Hematopoietic multipotent progenitor cell treated with erythropoietin and hydrocortisone succinate and interleukin-3 and kit ligand, for 6 days (in vitro differentiated cells): ENCODE data around the gene RBM19.

ENCODE experiments used
- DNase-seq: peaks from one replicate; pipeline ENCODE4 v3.0.0-alpha.2; 2015

The RBM19 gene

DNA sequence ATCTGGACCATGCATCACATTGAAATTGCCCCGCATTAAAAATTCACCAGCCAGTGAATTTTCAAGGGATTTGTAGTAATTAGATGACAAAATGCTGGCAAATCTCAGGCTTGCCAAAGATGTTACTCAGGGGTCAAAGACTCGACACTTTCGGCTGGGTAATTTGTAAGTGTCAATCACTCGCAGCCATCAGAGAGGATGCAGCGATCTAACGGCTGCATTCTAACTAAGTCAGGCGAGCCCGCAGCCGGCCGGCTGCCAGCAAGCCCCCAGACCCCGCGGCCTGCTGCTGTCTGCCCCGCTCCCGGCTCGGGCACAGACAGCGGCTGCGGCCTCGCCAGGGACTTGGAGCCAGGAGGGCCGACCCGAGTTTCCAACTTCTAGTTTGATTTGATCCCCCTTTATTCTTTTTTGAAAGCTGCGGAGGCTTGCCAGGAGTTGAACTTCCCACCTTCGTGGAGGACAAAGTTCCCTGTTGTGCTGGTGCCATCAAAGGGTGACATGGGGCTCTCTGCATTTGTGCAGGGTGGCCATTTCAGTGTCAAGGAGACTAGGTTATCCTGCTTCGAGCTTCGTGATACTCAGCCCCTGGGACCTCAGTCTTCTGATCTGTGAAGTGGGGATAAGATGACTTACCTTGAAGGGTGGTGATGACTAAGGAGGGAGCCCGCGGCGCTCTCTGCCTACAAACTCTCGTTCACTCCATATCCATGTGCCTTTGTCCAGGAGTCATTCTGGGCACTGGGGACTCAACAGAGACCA is 169.9 kb downstream of the RBM19 start:
- no peak for DNase-seq

- no peak for DNase-seq
Observed at GRCh38 chr12:113795445-113795844, 170.7 kb downstream of the RBM19 start.

GRCh38 chr12:113794774-113795173 is 171.4 kb downstream of the RBM19 start:
- peak; percentile 70 for DNase-seq

DNA sequence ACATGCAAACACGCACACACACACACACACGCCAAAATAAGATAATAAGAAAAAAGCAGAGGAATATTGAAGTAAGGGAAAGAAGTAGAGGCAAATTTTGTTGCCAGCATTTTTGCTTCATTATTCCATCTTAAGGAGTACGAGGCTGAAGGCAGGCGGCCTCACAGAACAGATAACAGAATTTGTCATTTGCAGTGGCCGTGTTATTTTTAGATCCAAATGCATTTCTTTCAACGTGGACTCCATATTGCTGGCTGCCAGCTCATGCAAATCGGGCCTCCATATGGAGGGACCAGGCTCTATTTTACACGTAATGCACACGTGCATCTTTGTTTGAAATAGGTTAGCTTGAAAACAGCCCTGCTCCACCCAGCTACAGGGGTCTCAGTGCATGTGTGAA is 172.9 kb downstream of the RBM19 start:
- DNase-seq = no peak

DNA sequence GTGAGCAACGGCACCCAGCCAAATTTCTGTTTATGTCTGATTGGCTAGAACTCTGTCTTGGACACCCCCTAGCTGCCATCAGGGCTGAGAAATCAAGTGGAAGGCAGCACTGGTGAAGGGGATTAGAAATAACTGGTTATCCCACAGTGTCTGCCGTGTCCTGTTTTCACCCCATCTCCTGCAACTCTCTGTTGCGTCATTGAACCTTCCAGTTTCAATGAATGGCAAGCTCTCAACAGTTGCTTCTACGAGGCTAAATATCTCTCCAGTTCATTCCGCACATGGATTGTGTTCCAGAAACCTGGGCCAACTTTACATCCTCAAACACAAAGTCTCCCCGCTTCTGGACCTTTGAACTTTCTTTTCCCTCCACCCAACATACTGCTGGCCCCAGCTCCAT is 173.7 kb downstream of the RBM19 start:
- DNase-seq = no peak

- DNase-seq = no peak
Observed at GRCh38 chr12:113788020-113788856, 177.9 kb downstream of the RBM19 start.

- no peak for DNase-seq
Observed at GRCh38 chr12:113786107-113786506, 180.0 kb downstream of the RBM19 start.

- no peak for DNase-seq
Observed at GRCh38 chr12:113783811-113784210, 182.3 kb downstream of the RBM19 start.

- no peak for DNase-seq
Observed at GRCh38 chr12:113782873-113783272, 183.3 kb downstream of the RBM19 start.

DNA sequence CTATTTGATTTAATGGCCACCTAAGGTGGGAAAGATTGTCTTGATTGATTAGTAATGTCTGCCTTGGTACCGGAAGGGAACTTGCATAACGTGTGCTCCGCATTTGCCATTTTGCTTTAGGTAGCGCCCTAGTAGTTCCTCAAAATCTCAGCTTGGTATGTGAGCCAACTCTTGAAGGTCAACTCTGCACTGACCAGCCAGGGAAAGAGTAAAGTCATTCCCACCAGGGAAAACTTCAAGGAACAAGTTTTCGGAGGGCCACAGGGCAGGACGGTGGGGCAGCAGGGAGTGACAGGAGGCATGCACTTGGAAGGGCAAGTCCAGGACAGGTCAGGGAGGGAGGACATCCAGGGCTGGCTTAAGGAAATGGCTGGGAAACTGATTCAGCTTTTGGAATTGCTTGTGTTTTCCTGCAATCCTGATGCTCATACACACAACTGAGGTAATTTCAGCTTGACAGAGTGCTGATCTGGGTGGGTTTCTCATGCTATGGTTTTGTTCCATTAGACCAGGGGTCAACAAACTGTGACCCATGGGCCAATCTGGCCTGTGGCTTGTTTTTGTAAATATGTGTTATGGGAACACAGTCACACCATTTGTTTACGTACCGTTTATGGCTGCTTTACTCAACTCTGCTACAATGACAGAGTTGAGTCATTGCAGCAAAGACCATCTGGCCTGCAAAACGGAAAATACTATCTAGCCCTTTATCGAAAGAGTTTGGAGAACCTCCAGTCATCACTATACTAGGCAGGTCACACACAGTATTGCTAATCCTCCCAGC is 184.5 kb downstream of the RBM19 start:
- DNase-seq = no peak

GRCh38 chr12:113779774-113780173 is 186.4 kb downstream of the RBM19 start:
- no peak for DNase-seq

DNA sequence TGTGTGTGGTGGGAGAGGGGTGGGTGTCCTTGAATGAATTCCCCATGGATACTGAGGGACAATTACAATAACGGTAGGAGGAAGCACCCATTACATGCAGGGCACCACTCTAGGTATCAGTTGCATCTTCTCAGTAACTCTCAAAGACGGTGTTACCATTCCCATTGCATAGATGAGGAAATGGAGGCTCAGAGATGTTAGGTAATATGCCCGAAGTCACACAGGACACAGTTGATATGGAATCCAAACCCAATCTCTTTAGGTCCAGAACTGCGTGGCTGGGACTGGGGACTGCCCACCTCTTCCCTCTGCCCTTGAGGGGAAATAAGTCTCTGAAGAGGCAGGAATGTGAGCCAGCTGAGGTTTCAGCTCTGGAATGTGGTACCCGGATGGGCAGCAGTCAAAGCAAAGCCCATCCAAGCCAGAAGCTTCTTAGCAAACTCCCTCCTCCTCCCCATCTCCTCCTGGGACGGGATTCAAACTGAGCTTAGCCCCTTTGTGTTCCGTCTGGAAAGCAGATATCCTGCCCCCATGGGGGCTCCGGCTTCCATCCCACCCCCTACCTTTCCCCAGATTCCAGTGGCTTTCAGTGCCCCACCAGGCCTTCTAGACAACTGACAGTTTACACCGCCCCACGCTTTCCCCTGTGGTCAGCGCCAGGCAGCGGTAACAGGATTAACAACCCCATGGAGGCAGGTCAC is 187.5 kb downstream of the RBM19 start:
- DNase-seq = no peak

DNA sequence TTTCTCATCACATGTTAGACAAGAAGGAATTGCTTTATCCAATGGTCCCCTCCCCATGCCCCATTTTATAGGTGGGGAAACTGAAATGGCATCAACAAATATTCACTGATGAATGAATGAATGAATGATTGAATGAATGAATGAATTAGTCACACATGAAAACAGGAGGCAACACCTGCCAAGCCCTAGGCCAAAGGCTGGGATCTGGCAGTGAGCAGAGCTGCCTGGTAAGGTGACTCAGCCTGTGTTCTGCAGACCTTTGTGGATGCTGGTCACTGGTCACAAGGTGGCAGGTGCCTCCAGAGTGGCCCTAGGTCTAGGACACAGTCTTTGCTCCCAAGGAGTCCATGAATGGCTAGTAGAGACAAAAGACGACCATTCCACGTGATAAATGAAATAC is 188.4 kb downstream of the RBM19 start:
- no peak for DNase-seq

- DNase-seq = no peak
Observed at GRCh38 chr12:113776536-113776935, 189.6 kb downstream of the RBM19 start.

- no peak for DNase-seq
Observed at GRCh38 chr12:113774526-113774925, 191.6 kb downstream of the RBM19 start.

- DNase-seq = no peak
Observed at GRCh38 chr12:113772505-113773030, 193.6 kb downstream of the RBM19 start.

DNA sequence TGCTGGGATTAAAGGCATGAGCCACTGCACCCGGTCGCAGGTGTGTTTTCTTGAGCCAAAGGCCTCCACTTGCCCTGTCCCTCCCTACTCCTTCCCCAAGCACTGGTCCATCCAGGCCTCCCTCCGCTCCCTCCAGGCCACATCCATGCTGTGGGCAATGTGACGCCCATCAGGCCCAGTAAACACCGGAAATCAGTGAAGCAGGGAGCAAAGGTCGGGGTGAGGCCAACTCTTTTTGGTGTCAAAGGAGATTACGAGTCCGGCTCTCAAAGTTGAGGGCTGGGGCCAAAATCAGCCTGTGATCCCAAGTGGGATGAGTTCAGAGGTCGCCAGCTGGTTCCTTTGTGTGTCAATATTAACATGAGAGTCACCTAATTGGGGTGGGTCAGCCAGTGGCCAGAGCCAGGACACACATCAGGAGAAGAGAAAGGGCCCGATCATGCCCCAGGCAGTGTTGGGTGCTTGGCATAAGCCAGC is 195.7 kb downstream of the RBM19 start:
- DNase-seq = no peak

DNA sequence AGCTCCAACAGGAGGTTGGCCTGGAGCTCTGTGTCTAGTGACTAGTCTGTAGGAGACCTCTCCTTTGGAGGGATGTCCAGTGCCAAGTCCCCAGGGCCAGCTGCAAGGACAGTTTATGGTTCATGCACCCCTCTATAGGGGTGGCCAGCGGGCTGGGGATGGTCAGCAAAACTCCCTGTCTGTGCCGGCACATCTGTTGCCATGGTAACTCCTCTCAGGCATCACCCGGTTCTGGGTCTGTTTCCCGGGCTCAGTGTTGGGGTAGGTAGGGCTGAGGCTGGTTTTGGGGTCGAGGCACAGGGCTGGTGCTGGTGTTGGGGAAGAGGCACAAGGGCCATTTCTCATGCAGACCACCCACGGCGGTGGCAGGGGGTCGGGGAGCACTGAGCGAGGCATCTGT is 196.8 kb downstream of the RBM19 start:
- no peak for DNase-seq

GRCh38 chr12:113768850-113769249 is 197.3 kb downstream of the RBM19 start:
- DNase-seq = no peak

DNA sequence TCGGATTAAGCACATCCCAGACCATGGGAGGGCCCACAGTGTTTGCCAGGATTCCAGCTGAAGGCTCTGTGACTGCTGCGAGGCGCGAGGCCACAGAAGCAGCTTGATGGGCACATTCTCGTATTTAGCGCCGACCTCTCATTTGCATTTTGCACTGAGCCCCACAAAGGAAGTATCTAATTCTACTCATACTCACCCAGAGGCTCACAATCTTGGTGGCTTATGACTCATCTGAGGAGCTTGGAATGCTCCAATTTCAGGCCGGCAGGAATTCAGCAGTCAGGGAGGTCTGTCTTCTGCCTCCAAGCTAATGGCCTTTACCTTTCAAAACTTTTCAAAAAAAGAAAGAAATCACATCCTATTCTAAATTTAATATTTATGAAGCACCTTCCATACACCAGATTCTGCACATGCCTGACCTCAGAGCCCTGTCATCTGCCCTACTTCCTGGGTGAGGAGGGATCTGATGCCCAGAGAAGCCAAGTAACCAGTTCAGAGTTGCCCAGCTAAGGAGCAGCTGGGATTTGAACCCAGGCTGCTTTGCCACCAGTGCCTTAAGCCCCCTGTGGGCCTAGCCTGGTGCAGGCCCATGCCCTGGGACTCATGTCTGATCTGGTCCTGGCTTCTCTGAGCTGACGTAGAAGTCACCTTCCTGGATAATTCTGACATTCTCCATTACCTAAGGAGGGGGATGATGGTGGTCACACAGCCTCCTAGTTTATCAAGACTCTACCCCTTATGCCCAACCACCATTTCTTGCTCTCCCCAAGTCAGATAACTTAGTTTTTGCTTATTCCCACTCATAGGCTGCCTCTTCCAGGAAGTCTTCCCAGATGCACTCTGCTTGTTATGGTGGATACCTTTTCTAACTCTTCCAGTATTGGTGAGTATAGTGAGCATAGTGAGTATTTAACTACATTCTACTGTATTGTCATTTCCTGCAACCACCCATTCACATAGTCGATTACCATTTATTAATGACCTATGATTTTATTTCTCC is 198.9 kb downstream of the RBM19 start:
- no peak for DNase-seq
